GM18873 (cell line): ENCODE measurements around the gene ASS1.

Experiments used
- ATAC-seq: cut with Tn5 transposase; IDR thresholded peaks from one replicate; pipeline ENCODE4 v1.9.1; 2021; ENCODE audit warnings: mild to moderate bottlenecking, moderate library complexity, moderate number of reproducible peaks; ENCODE audit not compliant: unreplicated experiment, low FRiP score

The ASS1 gene

GRCh38 chr9:130470269-130470668 is 25.5 kb downstream of the ASS1 start:
- ATAC-seq: no peak

DNA sequence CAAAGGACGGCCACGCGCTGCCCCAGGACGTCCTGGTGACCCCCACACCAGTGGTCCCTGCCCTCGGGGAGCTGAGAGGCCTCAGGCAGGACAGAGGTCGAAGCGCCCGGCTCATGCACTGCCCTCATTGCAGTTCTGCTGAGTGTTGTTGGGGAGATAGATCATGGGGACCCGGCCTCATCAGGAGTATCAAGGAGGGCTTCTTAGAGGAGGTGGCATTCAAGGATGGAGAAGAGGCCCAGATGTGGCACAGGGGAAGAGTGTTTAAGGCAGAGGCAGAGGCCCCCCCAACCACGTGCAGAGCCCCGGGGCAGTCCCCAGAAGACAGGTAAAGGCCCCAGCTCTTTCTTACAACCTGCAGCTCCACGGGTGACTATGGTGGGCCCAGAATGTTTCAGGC is 26.2 kb downstream of the ASS1 start:
- ATAC-seq: no peak

GRCh38 chr9:130471411-130472183 is 26.8 kb downstream of the ASS1 start:
- no peak for ATAC-seq

GRCh38 chr9:130472184-130472705 is 27.5 kb downstream of the ASS1 start:
- no peak for ATAC-seq

DNA sequence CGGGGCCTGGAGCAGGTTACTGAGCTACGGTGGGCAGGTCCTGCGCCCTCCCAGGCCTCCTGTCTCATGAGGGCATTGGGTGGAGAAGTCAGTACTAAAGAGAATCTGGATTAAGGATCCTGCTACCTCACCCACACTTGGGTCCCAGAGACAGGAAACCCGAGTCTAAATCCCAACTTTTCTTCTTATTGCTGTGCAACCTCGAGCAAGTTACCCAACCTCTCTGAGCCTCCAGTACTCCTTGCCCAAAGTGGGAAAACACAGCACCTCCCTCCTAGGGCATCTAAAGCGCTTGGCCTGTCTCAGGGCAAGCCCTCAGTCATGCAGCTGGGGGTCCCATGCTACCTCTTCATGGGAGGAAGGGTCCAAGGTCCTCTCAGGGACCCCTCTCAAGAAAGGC is 28.2 kb downstream of the ASS1 start:
- no peak for ATAC-seq

DNA sequence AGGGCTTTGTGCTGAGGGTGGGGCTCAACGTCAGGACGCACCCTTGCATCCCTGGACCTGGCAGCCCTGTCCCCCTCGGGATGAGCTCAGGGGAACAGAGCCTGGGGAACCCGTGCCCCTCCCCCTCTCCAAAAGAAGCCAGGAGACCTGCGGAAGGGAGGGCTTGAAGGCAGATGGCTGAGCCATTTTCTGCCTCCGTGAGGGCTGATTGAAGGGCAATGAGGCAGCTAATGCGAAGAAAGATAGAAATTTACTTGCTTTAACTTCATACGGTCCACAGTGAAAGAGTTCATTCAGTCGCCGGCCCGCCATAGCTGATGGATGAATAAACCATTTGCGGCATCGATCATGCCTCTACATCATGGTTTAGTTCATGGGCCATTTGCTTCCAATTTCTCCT is 28.8 kb downstream of the ASS1 start:
- ATAC-seq: no peak

GRCh38 chr9:130474106-130474505 is 29.3 kb downstream of the ASS1 start:
- no peak for ATAC-seq

DNA sequence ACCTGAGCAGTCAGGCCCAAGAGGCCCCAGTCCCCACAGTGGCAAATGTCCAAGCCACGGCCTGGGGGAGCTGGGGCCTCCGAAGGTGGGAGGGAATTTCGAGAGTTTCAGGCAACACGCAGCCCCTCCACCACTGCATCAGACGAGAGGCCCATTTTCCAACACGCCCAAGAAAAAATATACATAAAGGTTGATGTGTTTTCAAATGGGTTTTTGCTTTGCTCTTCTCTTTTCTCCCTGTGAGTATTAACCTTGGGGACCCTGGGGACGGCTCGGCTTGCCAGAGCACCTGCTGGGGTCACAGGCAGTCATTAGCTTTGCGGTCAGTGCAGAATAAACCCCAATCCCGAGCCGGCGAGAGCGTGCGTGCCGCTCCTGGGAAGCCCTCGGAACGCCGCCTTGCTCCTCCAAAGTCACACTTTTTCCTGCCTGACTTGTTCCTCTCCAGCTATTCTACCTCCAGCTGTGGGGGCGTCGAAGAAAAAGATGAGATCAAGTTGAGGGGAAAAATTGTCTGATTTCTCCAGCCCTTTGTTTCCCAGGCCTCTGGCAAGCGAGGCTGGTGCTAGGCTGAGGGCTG is 31.5 kb downstream of the ASS1 start:
- no peak for ATAC-seq

GRCh38 chr9:130477564-130477963 is 32.8 kb downstream of the ASS1 start:
- no peak for ATAC-seq

GRCh38 chr9:130478152-130478551 is 33.4 kb downstream of the ASS1 start:
- ATAC-seq: no peak

- no peak for ATAC-seq
These were observed 34.2 kb downstream of the ASS1 start for GRCh38 chr9:130478736-130479575.

- ATAC-seq: no peak
These were observed 34.8 kb downstream of the ASS1 start for GRCh38 chr9:130479587-130479986.

DNA sequence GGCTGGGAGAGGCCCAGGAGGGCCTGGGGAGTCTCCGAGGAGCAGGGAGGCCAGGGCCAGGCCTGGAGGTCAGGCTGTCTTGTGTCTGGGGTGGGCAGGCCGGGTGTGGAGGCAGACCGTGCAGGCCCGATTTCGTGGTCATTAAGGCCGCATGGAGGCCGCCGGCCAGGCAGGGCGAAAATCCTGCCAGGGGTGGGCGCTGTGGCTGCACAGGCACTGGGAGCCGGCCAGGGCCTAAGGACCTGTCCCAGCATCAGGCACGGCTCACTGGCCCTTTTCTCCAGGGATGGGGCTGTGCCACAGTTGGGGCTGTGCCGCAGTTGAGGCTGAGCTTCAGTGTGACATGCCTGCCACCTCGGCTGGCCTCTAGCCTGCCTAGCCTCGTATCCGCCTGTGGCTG is 35.9 kb downstream of the ASS1 start:
- ATAC-seq: no peak

GRCh38 chr9:130482463-130482862 is 37.7 kb downstream of the ASS1 start:
- ATAC-seq: no peak

- ATAC-seq: no peak
These were observed 38.7 kb downstream of the ASS1 start for GRCh38 chr9:130483371-130483971.

GRCh38 chr9:130484362-130485072 is 39.8 kb downstream of the ASS1 start:
- ATAC-seq: no peak

DNA sequence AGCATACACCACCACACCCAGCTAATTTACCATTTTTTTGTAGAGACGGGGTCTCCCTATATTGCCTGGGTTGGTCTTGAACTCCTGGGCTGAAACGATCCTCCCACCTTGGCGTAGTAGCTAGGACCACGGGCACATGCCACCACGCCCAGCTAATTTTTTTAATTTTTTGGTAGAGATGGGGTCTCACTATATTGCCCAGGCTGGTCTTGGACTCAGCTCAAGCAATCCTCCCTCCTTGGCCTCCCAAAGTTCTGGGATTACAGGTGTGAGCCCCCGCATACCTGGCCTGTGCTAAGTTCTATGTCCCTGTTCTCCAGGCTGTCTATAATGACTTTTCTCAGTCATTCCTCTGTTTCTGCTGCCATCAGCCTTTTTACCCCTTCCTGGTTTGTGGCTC is 41.3 kb downstream of the ASS1 start:
- no peak for ATAC-seq

GRCh38 chr9:130487500-130487899 is 42.7 kb downstream of the ASS1 start:
- no peak for ATAC-seq

DNA sequence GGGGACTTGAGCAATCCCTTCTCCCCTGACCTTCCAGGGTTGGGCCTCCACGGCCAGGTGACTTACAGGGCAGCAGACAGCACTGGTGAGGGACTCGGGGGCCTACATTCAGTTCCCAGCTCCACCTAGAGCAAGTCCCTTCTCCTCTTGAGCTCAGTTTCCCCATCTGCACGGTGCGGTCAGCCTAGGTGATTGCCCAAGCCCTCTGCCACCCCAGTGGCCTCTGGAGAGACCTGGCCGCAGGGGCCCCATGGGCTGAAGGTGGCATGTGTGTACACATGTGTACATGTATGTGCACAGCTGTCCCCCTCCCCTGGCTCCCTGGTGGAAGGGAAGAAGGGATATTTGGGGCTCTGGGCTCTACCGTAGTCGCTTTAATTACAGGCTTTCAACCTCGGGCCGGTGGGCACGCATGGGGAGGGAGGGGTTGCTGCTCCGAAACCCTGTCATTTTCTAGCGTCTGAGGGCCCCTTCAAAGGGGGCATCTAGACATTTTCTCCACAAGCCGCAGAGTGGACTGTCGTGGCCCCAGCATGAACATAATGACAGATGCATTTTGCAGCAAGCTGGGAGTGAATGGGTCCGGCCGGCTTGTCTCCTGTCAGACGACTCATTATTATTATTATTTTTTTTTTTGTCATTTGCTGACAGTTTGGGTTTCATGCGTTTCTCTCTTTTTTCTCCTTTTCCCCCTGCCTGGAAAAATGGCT is 44.0 kb downstream of the ASS1 start:
- no peak for ATAC-seq

GRCh38 chr9:130490981-130491380 is 46.2 kb downstream of the ASS1 start:
- no peak for ATAC-seq
